Right hindlimb (tissue), 1 donor: Measurements from ENCODE around the gene CASKIN1.

Source experiments
- DNase-seq: peaks from one replicate; pipeline ENCODE4 v3.0.0-alpha.2; 2018

The CASKIN1 gene

DNA sequence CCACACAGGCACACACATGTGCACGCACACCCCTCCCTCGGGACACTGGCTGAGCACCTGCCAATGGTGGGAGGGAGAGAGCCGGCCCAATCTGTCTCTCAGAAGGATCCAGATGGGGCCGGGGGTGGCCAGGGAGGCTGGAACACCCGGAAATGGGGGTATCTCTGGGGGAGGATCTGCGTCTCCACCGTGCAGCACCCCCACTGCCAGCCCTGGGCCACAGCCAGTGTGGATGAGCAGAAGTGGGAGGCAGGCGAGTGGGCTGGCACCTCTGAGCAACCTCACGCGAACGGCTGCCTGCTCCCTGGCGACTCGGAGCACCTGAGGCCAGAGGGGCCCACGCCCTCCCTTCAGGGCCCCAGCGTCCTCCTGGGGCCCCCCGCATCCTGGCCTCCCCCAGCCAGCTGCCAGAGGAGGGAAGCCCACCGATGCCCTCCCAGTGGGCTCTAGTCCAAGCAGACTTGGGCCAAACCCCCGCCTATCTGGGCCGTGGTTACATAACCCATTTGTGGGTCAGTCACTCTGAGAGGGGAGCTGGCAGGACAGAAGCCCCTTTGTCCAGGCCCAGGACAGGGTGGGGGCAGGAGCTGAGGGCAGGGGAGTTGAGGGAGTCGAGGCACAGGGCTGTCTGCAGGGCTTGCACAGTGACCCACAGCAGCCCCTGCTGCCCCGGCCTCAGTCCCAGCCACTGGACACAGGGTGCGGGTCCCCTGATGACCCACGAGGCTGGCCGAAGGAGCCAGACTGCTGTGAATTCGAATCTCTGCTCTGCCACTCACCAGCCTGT, 5.6 kb downstream of the CASKIN1 start:
- DNase-seq, result no peak

DNA sequence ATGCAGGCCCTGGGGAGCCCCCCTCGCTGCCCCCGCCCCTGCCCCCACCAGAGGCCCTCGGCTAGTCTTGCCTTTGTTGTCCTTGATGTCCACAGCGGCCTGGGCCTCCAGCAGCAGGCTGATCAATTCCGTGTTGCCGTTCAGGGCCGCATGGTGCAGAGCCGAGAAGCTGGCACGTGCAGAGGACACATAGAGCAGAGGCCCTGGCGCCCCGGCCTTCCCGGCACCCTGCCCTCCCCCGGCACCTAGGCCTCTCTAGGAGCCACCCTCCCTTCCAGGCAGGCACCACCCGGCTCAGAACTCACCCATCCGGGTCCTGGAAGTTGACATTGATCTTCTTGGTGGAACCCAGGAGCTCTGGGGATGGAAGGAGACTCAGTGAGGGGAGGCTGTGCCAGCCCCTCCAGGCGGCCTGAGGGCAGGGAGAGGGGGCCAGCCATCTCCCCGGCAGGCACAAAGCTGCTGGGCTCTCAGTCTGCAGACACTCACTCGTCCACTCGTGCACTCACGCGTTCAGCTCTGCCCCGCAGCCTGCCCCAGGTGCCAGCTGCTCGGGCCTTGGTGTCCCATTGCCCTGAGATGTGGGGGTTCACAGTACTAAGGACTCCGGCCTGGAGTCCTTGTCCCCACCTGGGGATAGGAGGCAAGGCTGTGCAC, 6.3 kb downstream of the CASKIN1 start:
- no peak for DNase-seq

- DNase-seq, result no peak
Measured at GRCh38 chr16:2189252-2189893, 7.0 kb downstream of the CASKIN1 start.

GRCh38 chr16:2188395-2188794, 8.0 kb downstream of the CASKIN1 start:
- DNase-seq, result no peak

GRCh38 chr16:2187212-2187611, 9.2 kb downstream of the CASKIN1 start:
- DNase-seq, result no peak

DNA sequence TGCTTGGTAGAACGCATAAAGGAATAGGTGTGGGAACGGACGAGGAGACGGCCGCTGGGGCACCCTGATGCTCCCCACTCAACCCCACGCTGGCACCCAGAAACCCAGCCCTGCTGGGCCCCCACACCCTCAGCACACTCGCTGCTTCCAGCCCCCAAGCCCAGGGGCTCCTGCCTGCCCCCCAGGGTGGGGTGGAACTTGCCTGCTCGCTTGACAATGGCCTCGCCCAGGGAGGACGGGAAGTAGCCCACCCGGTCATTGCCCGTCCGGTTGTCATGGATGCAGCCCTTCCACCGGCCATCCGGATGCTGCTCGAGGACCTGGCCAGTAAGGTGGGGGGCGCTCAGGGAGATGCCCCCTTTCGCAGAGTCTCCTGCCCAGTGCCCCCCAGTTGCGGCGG, 9.9 kb downstream of the CASKIN1 start:
- DNase-seq, result no peak

GRCh38 chr16:2186064-2186463, 10.3 kb downstream of the CASKIN1 start:
- no peak for DNase-seq

DNA sequence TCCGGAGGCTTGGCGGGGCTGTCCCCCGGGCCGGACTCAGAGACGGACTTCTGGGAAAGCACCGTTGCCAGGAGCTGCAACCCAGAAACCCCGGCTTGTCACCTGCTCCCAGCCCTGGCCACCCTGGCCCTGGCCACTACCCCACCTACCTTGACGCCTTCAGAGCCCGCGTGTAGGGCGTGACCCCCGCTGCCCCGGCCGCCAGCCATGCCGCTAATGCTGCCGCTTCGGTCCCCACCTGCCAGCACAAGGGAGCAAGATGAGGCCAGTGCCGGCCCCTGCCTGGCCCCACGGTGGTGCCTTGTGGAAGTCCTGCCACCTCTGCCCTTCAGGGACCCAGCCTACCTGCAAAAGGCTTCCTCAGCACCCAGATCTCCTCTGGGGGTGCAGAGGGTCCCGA, 11.4 kb downstream of the CASKIN1 start:
- no peak for DNase-seq

DNA sequence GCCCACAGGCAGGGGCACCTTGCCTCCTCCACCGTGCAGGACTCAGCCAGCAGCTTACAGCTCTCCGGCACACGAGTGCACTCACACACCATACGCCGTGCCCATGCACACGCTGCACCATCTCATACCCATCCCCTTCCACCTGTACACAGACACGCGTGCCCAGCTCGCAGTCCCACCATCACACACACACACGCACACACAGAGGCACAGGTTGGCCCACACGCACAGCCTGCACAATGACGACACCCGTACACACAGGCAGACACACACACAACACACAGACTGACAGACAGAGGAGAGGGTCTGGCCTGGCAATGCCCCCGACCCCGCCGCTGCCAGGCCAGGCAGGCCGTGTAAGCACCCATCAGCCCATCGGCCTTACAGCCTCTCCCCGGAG, 12.1 kb downstream of the CASKIN1 start:
- no peak for DNase-seq

DNA sequence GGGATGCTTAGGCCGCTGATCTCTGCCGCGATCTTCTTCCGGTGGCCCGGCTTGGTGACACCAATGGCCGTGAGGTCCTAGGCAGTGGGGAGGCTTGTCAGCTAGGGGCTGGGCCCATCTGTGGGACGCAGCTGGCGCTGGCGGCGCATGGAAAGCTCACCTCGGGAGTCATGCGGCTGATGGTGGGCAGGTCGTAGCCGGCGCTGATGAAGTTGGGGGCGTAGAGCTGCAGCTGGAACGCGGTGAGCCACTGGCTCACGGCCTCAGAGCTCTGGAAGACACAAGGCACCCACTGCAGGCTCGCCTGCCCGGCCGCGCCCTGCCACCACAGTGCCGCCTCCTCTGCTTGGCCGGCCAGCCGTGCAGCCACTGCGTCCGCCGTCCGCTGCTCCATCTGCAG, 12.7 kb downstream of the CASKIN1 start:
- DNase-seq, result no peak

DNA sequence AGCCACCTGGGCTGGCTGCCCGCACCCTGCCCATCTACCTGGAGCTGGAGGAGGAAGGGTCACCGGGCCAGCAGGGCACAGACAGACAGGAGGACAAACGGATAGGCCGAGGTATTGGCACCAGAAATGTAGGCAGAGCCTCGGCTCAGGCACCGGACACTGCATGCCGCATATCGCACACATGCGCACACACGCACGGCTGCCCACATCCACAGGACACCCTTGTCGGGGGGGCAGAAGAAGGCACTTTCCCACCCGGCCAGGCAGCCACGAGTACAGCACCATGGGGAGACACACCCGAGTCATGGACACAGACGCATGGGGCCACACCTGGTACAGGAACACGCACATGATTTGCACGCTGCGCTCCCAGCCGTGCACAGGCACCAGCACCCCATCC, 14.5 kb downstream of the CASKIN1 start:
- DNase-seq, result no peak

- DNase-seq, result no peak
Measured at GRCh38 chr16:2180962-2181923, 15.2 kb downstream of the CASKIN1 start.

- DNase-seq, result no peak
Measured at GRCh38 chr16:2180461-2180860, 15.9 kb downstream of the CASKIN1 start.

GRCh38 chr16:2179576-2179975, 16.8 kb downstream of the CASKIN1 start:
- no peak for DNase-seq

DNA sequence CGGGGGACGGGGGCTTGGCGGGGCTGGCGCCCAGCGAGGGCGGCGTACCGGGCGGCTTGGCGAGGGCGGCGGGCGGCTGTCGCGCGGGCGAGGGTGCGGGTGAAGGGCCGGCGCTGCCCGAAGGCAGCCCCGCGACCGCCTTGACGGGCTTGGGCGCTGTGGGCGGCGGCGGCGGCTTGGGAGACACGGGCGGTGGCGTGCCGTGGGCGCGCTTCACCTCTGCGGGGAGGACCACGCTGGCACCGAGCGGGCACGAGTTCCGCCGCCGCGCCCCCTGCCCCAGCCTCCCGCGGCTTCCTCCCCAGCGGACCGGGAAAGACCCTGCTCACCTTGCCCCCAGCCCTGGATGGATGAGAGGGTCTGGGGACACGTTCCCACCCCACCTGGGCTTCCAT, 17.3 kb downstream of the CASKIN1 start:
- DNase-seq, result no peak

GRCh38 chr16:2178321-2179106, 17.9 kb downstream of the CASKIN1 start:
- peak; percentile 67 for DNase-seq

DNA sequence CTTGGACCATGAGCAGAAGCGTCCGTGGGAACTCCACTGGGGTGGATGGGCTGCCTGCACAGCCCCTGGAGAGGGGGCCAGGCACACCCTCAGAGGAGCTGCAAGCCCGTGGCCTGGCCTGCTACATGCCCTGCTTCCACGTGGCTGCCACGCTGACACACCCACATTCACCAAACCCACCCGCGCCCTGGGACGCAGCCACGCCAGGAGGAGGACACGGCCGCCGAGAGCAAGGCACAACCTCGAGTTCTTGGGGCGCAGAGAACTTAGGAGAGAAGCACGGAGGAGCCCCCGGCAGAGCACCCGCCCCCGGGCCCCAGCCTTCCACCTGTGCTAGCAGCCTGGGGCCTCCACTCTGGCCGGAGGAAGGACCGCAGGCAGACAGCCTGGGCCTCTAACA, 18.8 kb downstream of the CASKIN1 start:
- no peak for DNase-seq

GRCh38 chr16:2177101-2177500, 19.3 kb downstream of the CASKIN1 start:
- DNase-seq, result no peak

DNA sequence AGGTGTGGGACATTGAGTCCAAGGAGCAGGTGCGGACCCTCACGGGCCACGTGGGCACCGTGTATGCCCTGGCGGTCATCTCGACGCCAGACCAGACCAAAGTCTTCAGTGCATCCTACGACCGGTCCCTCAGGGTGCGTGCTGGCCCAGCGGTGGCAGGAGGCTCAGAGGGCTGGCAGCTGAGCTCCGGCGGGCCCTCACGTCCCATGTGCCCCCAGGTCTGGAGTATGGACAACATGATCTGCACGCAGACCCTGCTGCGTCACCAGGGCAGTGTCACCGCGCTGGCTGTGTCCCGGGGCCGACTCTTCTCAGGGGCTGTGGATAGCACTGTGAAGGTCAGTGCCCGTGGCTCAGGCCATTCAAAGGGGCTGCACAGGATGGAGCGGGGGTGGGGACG, 20.4 kb downstream of the CASKIN1 start:
- no peak for DNase-seq

- no peak for DNase-seq
Measured at GRCh38 chr16:2175454-2175853, 21.0 kb downstream of the CASKIN1 start.

- DNase-seq, result no peak
Measured at GRCh38 chr16:2174396-2175131, 21.8 kb downstream of the CASKIN1 start.
